Naive thymus-derived CD4-positive, alpha-beta T cell (primary cell): ENCODE results near the gene APBA2. TPM values are rescaled to one million over a fixed set of nuclear protein-coding genes. Genes with fewer than 3 reads are reported as not detected.

Experiments
- ATAC-seq: fragments of 150-1000 bp; cut with Tn5 transposase; 2 replicates; pipeline ENCODE4 v1.10.0; 2021; ENCODE audit warnings: mild to moderate bottlenecking, moderate library complexity
- CTCF ChIA-PET: fragments of 350-600 bp; sonication (Branson Sonifier 250); formaldehyde crosslinking; loops from one replicate; lab custom pipeline; 2021; ENCODE audit warnings: antibody characterized with exemption; lab: Charles Lee
- POLR2A ChIA-PET: fragments of 350-600 bp; sonication (Branson Sonifier 250); formaldehyde crosslinking; loops from one replicate; lab custom pipeline; 2021; ENCODE audit warnings: antibody characterized with exemption, inconsistent platforms; lab: Charles Lee
- DNase-seq, 9 donors: peaks; one replicate each; pipeline versions ENCODE4 v3.0.0 to v3.0.0-alpha.2; 2020 to 2022; ENCODE audit warnings: mixed read lengths in 1 of 9
- H3K27ac ChIP-seq: one replicate; pipeline ENCODE4 v1.7.0; 2013; ENCODE audit warnings: mild to moderate bottlenecking, low read depth, low read length, moderate library complexity
- H3K27me3 ChIP-seq, 2 donors: one replicate each; pipeline ENCODE4 v1.7.0; 2013; ENCODE audit warnings: low read length in 2 of 2, mild to moderate bottlenecking in 2 of 2, moderate library complexity in 2 of 2; ENCODE audit not compliant: control insufficient read depth in 2 of 2, insufficient read depth in 2 of 2
- H3K36me3 ChIP-seq, 3 experiments: 1 replicate in 2 of 3; 2 replicates in 1 of 3; pipeline ENCODE4 v1.7.0; 2013; ENCODE audit warnings: low read length in 3 of 3, mild to moderate bottlenecking in 3 of 3, moderate library complexity in 1 of 3; ENCODE audit not compliant: insufficient read depth in 3 of 3, control insufficient read depth in 2 of 3
- H3K4me1 ChIP-seq, 2 donors: one replicate each; pipeline ENCODE4 v1.7.0; 2013; ENCODE audit warnings: low read length in 2 of 2, mild to moderate bottlenecking in 2 of 2, moderate library complexity in 1 of 2; ENCODE audit not compliant: control insufficient read depth in 2 of 2, insufficient read depth in 2 of 2
- H3K4me3 ChIP-seq: 2 replicates; pipeline ENCODE4 v1.7.0; 2013; ENCODE audit warnings: mild to moderate bottlenecking, low read length
- H3K9me3 ChIP-seq, 3 experiments: 1 replicate in 2 of 3; 2 replicates in 1 of 3; pipeline ENCODE4 v1.7.0; 2013; ENCODE audit warnings: low read length in 3 of 3; ENCODE audit not compliant: control insufficient read depth in 2 of 3
- H3K27ac Mint-ChIP-seq, 9 donors: one replicate each; pipeline ENCODE4 v1.8.0; 2020 to 2022; ENCODE audit warnings: mixed read lengths in 9 of 9, mild to moderate bottlenecking in 8 of 9, moderate library complexity in 5 of 9, inconsistent platforms in 2 of 9
- H3K27me3 Mint-ChIP-seq, 5 donors: one replicate each; pipeline ENCODE4 v1.8.0; 2021 to 2022; ENCODE audit warnings: mixed read lengths in 5 of 5, mild to moderate bottlenecking in 1 of 5
- H3K36me3 Mint-ChIP-seq, 5 donors: one replicate each; pipeline ENCODE4 v1.8.0; 2020 to 2022; ENCODE audit warnings: mixed read lengths in 5 of 5, mild to moderate bottlenecking in 3 of 5, inconsistent platforms in 1 of 5
- H3K4me1 Mint-ChIP-seq, 7 donors: one replicate each; pipeline ENCODE4 v1.8.0; 2020 to 2022; ENCODE audit warnings: mixed read lengths in 7 of 7, mild to moderate bottlenecking in 3 of 7, inconsistent platforms in 1 of 7
- H3K4me3 Mint-ChIP-seq, 10 donors: one replicate each; pipeline ENCODE4 v1.8.0; 2020 to 2022; ENCODE audit warnings: mild to moderate bottlenecking in 10 of 10, mixed read lengths in 10 of 10, moderate library complexity in 6 of 10, inconsistent platforms in 2 of 10
- H3K9me3 Mint-ChIP-seq, 11 donors: one replicate each; pipeline ENCODE4 v1.8.0; 2020 to 2022; ENCODE audit warnings: mixed read lengths in 11 of 11, mild to moderate bottlenecking in 4 of 11, inconsistent platforms in 1 of 11, moderate library complexity in 1 of 11
- intact Hi-C, 2 donors: fragments of 100-400 bp; cut with micrococcal nuclease; formaldehyde crosslinking; loops; one replicate each; pipeline ENCODE4 v1.15.1; 2023
- polyA plus RNA-seq, 2 donors: library from polyadenylated mRNA; unstranded; fragments of 300-500 nt; fragmentation: Illumina TruSeq; gene quantifications; one replicate each; pipeline ENCODE4 v1.2.3, GENCODE V29; 2021
- total RNA-seq, 6 experiments: library from RNA in 5 of 6; stranded (reverse) in 5 of 6; gene quantifications; 1 replicate in 5 of 6; 2 replicates in 1 of 6; pipeline ENCODE4 v1.2.3 and lab custom pipeline; 2021 to 2026

The APBA2 gene
- total and polyA plus RNA-seq, 7 experiments from 2014 or later, result 7.7 to 139 (median 110) TPM

GRCh38 chr15:28895566-28895965 is 9.8 kb downstream of the APBA2 start:
- Histone ChIP-seq H3K27ac (no peak overlapping the region), H3K4me3 (no peak overlapping the region), H3K4me1 (peaks cover 2 to 21% of the 10 kb centered on the region in 2 donors), H3K36me3 (no peaks in the 10 kb centered on the region), H3K9me3 (no peaks in the 10 kb centered on the region), H3K27me3 (no peaks in the 10 kb centered on the region)
- Mint-ChIP-seq H3K4me3 (peak overlapping the region in 2 of 10 donors; percentile 15 to 51), H3K27me3 (peaks cover 0 to 4% (median 0%) of the 10 kb centered on the region in 5 donors), H3K4me1 (peaks cover 20 to 93% (median 78%) of the 10 kb centered on the region in 7 donors), H3K9me3 (no peaks in the 10 kb centered on the region), H3K27ac (peak overlapping the region in 3 of 9 donors; percentile 12 to 66 (median 42)), H3K36me3 (peaks cover 0 to 24% (median 9%) of the 10 kb centered on the region in 5 donors)
- ChIA-PET CTCF (interaction anchor here (1.5 kb wide), 1 partner anchor 80 kb away, joined by 5 read pairs; no protein-coding TSS in a partner anchor), POLR2A (interaction anchor here (1.5 kb wide), 1 partner anchor 10 kb away, joined by 3 read pairs; no protein-coding TSS in a partner anchor)
- intact Hi-C loops, result no loop called here
- no peak for ATAC-seq
- no peak for DNase-seq

GRCh38 chr15:28896951-28897350 is 11.2 kb downstream of the APBA2 start:
- no peak for DNase-seq
- Histone ChIP-seq H3K27ac (no peak overlapping the region), H3K9me3 (no peaks in the 10 kb centered on the region), H3K36me3 (no peaks in the 10 kb centered on the region), H3K27me3 (no peaks in the 10 kb centered on the region), H3K4me1 (peaks cover 0 to 11% of the 10 kb centered on the region in 2 donors), H3K4me3 (no peak overlapping the region)
- Mint-ChIP-seq H3K27ac (peak overlapping the region in 5 of 9 donors; percentile 2 to 88 (median 33)), H3K9me3 (no peaks in the 10 kb centered on the region), H3K4me1 (peaks cover 8 to 92% (median 79%) of the 10 kb centered on the region in 7 donors), H3K4me3 (peak overlapping the region in 1 of 10 donors; percentile 3), H3K36me3 (peaks cover 0 to 27% (median 9%) of the 10 kb centered on the region in 5 donors), H3K27me3 (peaks cover 0 to 4% (median 0%) of the 10 kb centered on the region in 5 donors)
- ChIA-PET POLR2A (no interaction called here), CTCF (interaction anchor here (1.0 kb wide), 1 partner anchor 21 kb away, joined by 4 read pairs; no protein-coding TSS in a partner anchor)
- ATAC-seq, result no peak
- intact Hi-C loops, result no loop called here

- peak overlapping the region in 4 of 10 donors; percentile 0 to 42 (median 18) for H3K4me3 Mint-ChIP-seq
- peaks cover 0 to 31% (median 9%) of the 10 kb centered on the region in 5 donors for H3K36me3 Mint-ChIP-seq
- no peak overlapping the region for H3K4me3 ChIP-seq
- no peaks in the 10 kb centered on the region for H3K36me3 ChIP-seq
- ATAC-seq, result no peak
- DNase-seq, result no peak
- ChIA-PET CTCF (interaction anchor here (1.0 kb wide), 1 partner anchor 22 kb away, joined by 4 read pairs; no protein-coding TSS in a partner anchor), POLR2A (interaction anchor here (1.2 to 1.3 kb wide), 2 partner anchors 11 to 13 kb away, joined by 3 to 4 read pairs; no protein-coding TSS in a partner anchor)
- H3K9me3 ChIP-seq, result no peaks in the 10 kb centered on the region
- no peak overlapping the region for H3K27ac ChIP-seq
- peaks cover 0 to 4% (median 0%) of the 10 kb centered on the region in 5 donors for H3K27me3 Mint-ChIP-seq
- H3K27ac Mint-ChIP-seq, result peak overlapping the region in 8 of 9 donors; percentile 10 to 88 (median 56)
- intact Hi-C loops, result no loop called here
- peaks cover 0 to 11% of the 10 kb centered on the region in 2 donors for H3K4me1 ChIP-seq
- peaks cover 2 to 92% (median 79%) of the 10 kb centered on the region in 7 donors for H3K4me1 Mint-ChIP-seq
- no peaks in the 10 kb centered on the region for H3K9me3 Mint-ChIP-seq
- no peaks in the 10 kb centered on the region for H3K27me3 ChIP-seq
These were observed 12.2 kb downstream of the APBA2 start for GRCh38 chr15:28897861-28898585.

- peak overlapping the region in 3 of 10 donors; percentile 7 to 25 (median 15) for H3K4me3 Mint-ChIP-seq
- ATAC-seq, result no peak
- CTCF ChIA-PET, result no interaction called here
These were observed 13.4 kb downstream of the APBA2 start for GRCh38 chr15:28899061-28899738.

GRCh38 chr15:28900041-28900891 is 14.5 kb downstream of the APBA2 start:
- Mint-ChIP-seq H3K4me1 (peaks cover 0 to 97% (median 83%) of the 10 kb centered on the region in 7 donors), H3K9me3 (no peaks in the 10 kb centered on the region), H3K36me3 (peaks cover 0 to 22% (median 9%) of the 10 kb centered on the region in 5 donors), H3K27me3 (peaks cover 0 to 3% (median 0%) of the 10 kb centered on the region in 5 donors), H3K27ac (peak overlapping the region in 6 of 9 donors; percentile 6 to 53 (median 30)), H3K4me3 (peak overlapping the region in 5 of 10 donors; percentile 1 to 29 (median 7))
- Histone ChIP-seq H3K4me1 (peaks cover 0 to 15% of the 10 kb centered on the region in 2 donors), H3K4me3 (no peak overlapping the region), H3K9me3 (no peaks in the 10 kb centered on the region), H3K36me3 (no peaks in the 10 kb centered on the region), H3K27me3 (no peaks in the 10 kb centered on the region), H3K27ac (no peak overlapping the region)
- no peak for DNase-seq
- ChIA-PET CTCF (no interaction called here), POLR2A (no interaction called here)
- no peak for ATAC-seq
- intact Hi-C loops, result no loop called here

More at GRCh38 chr15:28899061-28899738, 13.4 kb downstream of the APBA2 start:
- Mint-ChIP-seq H3K36me3 (peaks cover 0 to 26% (median 9%) of the 10 kb centered on the region in 5 donors), H3K27ac (peak overlapping the region in 8 of 9 donors; percentile 10 to 88 (median 38)), H3K4me1 (peaks cover 0 to 92% (median 80%) of the 10 kb centered on the region in 7 donors), H3K27me3 (peaks cover 0 to 4% (median 0%) of the 10 kb centered on the region in 5 donors), H3K9me3 (no peaks in the 10 kb centered on the region)
- Histone ChIP-seq H3K9me3 (no peaks in the 10 kb centered on the region), H3K27ac (no peak overlapping the region), H3K4me3 (no peak overlapping the region), H3K4me1 (peaks cover 0 to 7% of the 10 kb centered on the region in 2 donors), H3K36me3 (no peaks in the 10 kb centered on the region), H3K27me3 (no peaks in the 10 kb centered on the region)
- DNase-seq, result no peak
- intact Hi-C loops, result no loop called here
- POLR2A ChIA-PET, result interaction anchor here (1.2 to 1.3 kb wide), 2 partner anchors 12 to 14 kb away, joined by 3 to 4 read pairs; no protein-coding TSS in a partner anchor
